Stomach smooth muscle (tissue), 2 donors: ENCODE results near the gene BDKRB2.

Experiments
- H3K27ac ChIP-seq: one replicate; pipeline ENCODE4 v1.7.0; 2013; ENCODE audit warnings: mild to moderate bottlenecking, low read length, inconsistent platforms
- H3K27me3 ChIP-seq, 2 donors: one replicate each; pipeline ENCODE4 v1.7.0; 2013; ENCODE audit warnings: low read length in 2 of 2; ENCODE audit not compliant: insufficient read depth in 2 of 2, control insufficient read depth in 1 of 2
- H3K36me3 ChIP-seq, 2 donors: one replicate each; pipeline ENCODE4 v1.7.0; 2013; ENCODE audit warnings: low read length in 2 of 2; ENCODE audit not compliant: control insufficient read depth in 2 of 2, insufficient read depth in 2 of 2
- H3K4me1 ChIP-seq: one replicate; pipeline ENCODE4 v1.7.0; 2013; ENCODE audit warnings: low read length; ENCODE audit not compliant: control insufficient read depth, insufficient read depth
- H3K4me3 ChIP-seq, 2 donors: one replicate each; pipeline ENCODE4 v1.7.0; 2013; ENCODE audit warnings: low read length in 2 of 2
- H3K9ac ChIP-seq, 2 donors: one replicate each; pipeline ENCODE4 v1.7.0; 2013; ENCODE audit warnings: low read length in 2 of 2, mild to moderate bottlenecking in 1 of 2
- H3K9me3 ChIP-seq, 2 donors: one replicate each; pipeline ENCODE4 v1.7.0; 2013; ENCODE audit warnings: low read length in 2 of 2; ENCODE audit not compliant: control insufficient read depth in 2 of 2
- donor health status: healthy.
- donor health status: Pancreatic carcinoma.

BDKRB2 gene

GRCh38 chr14:96202441-96203094 is 2.1 kb upstream of the BDKRB2 start:
- Histone ChIP-seq H3K9me3 (no peaks in the 10 kb centered on the region), H3K36me3 (no peaks in the 10 kb centered on the region), H3K27me3 (no peaks in the 10 kb centered on the region), H3K4me3 (no peak overlapping the region), H3K27ac (no peak overlapping the region), H3K4me1 (peaks cover 27% of the 10 kb centered on the region), H3K9ac (no peak overlapping the region)

DNA sequence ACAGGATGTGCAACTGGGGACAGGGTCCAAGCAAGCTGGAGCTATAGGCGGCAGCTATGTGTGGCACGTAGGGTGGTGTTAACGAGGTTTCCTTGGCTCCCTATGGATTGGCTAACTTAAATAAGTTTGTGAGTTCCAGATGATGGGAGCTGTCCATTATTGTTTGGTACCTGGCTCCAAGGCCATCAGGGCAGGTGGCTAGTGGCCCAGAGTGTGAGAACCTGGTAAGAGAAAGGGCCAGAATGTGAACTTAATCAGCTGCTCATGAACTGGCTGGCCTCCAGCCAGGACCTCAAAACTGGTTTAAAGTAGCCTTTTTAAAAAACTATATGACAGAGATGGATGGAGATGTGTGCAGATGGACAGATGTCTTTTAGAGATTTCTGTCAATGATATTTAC is 1.5 kb upstream of the BDKRB2 start:
- Histone ChIP-seq H3K27me3 (no peaks in the 10 kb centered on the region), H3K4me3 (no peak overlapping the region), H3K9me3 (no peaks in the 10 kb centered on the region), H3K36me3 (no peaks in the 10 kb centered on the region), H3K4me1 (peaks cover 27% of the 10 kb centered on the region), H3K27ac (no peak overlapping the region), H3K9ac (no peak overlapping the region)

- Histone ChIP-seq H3K27me3 (no peaks in the 10 kb centered on the region), H3K36me3 (no peaks in the 10 kb centered on the region), H3K4me1 (peaks cover 27% of the 10 kb centered on the region), H3K9me3 (no peaks in the 10 kb centered on the region), H3K4me3 (no peak overlapping the region), H3K9ac (peak overlapping the region in 1 of 2 donors; percentile 80), H3K27ac (peak overlapping the region; percentile 37)
Observed at GRCh38 chr14:96203635-96204034, 1.0 kb upstream of the BDKRB2 start.

DNA sequence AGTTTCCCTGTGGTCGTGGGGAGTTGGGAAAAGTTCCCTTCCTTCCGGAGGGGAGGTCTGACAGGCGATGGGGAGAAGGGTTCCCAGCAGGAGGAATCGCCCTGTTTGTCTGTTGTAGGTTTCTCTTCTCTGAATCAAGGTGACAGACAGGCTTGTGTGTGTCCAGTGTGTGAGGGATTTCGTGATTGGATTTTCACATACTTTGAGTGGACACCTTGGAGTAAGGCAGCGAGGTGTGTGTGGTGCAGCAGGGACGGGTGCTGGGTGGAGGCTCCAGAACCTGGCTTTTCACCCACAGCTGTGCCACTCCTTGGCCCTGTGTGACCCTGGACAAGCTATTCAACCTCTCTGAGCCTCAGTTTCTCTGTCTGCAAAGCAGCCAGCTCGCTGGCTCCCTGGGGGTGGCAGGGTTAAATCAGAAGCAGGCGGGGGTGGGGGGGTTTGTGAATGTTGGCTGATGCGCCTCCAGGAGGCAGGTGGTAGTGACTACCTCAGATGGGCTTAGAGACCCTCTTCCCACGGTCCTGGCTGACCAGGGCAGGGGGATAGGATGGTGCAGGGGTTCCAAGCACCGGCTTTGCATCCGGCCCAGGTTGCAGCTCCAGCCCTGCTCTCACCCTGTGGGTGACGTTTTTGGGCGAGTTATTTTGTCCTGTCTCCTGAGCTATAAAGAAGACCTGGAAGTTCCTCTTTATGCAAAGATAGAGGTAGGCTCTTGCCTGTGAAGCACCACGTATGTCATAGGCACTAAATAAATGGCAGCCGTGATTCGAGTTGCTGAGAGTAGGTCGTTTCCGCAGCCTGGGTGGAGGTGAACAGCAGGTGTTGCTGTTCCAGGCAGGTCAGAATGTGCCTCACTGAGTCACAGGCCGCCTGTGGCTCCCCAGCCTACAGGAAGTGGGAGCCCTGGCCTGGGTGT is 679 bp downstream of the BDKRB2 start:
- Histone ChIP-seq H3K27ac (peak overlapping the region; percentile 37), H3K4me3 (peak overlapping the region; percentile 71 to 76), H3K9ac (peak overlapping the region; percentile 60 to 70), H3K27me3 (no peaks in the 10 kb centered on the region), H3K4me1 (peaks cover 27% of the 10 kb centered on the region), H3K36me3 (no peaks in the 10 kb centered on the region), H3K9me3 (no peaks in the 10 kb centered on the region)

GRCh38 chr14:96205978-96206360 is 1.3 kb downstream of the BDKRB2 start:
- H3K27ac ChIP-seq: peak overlapping the region; percentile 37

DNA sequence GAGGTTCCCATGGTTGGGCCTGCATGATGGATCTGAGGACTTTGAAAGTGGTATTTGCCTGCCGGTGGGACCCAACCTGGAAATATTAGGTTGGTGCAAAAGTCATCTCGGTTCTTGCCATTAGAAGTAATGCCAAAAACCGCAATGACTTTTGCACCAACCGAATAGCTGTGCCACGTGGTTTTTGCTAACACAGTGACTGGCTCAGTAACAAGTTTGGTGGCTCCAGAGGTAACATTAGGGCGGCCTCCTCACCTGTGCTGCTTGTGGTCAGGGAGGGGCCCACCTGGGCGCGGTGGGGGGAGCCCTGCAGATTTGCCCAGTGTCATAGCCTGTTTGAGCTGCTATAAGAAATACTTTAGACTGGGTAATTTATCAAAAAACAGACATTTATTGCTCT is 1.8 kb downstream of the BDKRB2 start:
- peak overlapping the region in 1 of 2 donors; percentile 76 for H3K4me3 ChIP-seq
- no peaks in the 10 kb centered on the region for H3K36me3 ChIP-seq
- peaks cover 27% of the 10 kb centered on the region for H3K4me1 ChIP-seq
- no peaks in the 10 kb centered on the region for H3K27me3 ChIP-seq
- peaks cover 0 to 4% of the 10 kb centered on the region in 2 donors for H3K9me3 ChIP-seq
- H3K9ac ChIP-seq: no peak overlapping the region
- no peak overlapping the region for H3K27ac ChIP-seq

More at GRCh38 chr14:96205978-96206360, 1.3 kb downstream of the BDKRB2 start:
- Histone ChIP-seq H3K9ac (no peak overlapping the region), H3K27me3 (no peaks in the 10 kb centered on the region), H3K36me3 (no peaks in the 10 kb centered on the region), H3K9me3 (no peaks in the 10 kb centered on the region), H3K4me1 (peaks cover 27% of the 10 kb centered on the region), H3K4me3 (peak overlapping the region in 1 of 2 donors; percentile 76)

- Histone ChIP-seq H3K36me3 (no peaks in the 10 kb centered on the region), H3K4me1 (peaks cover 28% of the 10 kb centered on the region), H3K27me3 (no peaks in the 10 kb centered on the region), H3K9ac (no peak overlapping the region), H3K9me3 (peaks cover 3 to 13% of the 10 kb centered on the region in 2 donors), H3K27ac (no peak overlapping the region), H3K4me3 (no peak overlapping the region)
Observed at GRCh38 chr14:96207686-96208085, 3.0 kb downstream of the BDKRB2 start.

- no peaks in the 10 kb centered on the region for H3K36me3 ChIP-seq
- H3K4me3 ChIP-seq: no peak overlapping the region
- no peaks in the 10 kb centered on the region for H3K27me3 ChIP-seq
- peaks cover 29% of the 10 kb centered on the region for H3K4me1 ChIP-seq
- no peak overlapping the region for H3K27ac ChIP-seq
- no peak overlapping the region for H3K9ac ChIP-seq
- peaks cover 3 to 13% of the 10 kb centered on the region in 2 donors for H3K9me3 ChIP-seq
Observed at GRCh38 chr14:96208739-96209138, 4.1 kb downstream of the BDKRB2 start.

DNA sequence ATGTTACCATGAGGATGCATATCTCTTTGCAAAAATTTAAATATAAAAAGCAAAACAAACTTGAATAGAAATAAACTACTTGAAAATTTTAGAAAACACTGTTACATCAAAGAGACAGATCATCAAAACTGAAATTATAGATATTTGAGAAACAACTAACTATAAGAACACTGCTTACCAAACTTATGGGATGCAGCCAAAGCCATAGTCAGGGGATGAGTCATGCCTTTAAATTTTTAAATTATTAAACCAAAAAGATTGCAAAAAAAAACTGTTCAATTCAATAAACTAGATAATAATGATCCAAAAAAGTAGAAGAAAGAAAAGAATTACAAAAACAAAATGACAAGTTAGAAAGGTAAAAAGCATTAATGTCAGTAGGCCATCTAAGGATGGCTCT is 7.5 kb downstream of the BDKRB2 start:
- H3K27me3 ChIP-seq: no peaks in the 10 kb centered on the region
- H3K9me3 ChIP-seq: peaks cover 3 to 13% of the 10 kb centered on the region in 2 donors
- peaks cover 3% of the 10 kb centered on the region for H3K4me1 ChIP-seq
- H3K27ac ChIP-seq: no peak overlapping the region
- no peaks in the 10 kb centered on the region for H3K36me3 ChIP-seq
- H3K9ac ChIP-seq: no peak overlapping the region
- no peak overlapping the region for H3K4me3 ChIP-seq

DNA sequence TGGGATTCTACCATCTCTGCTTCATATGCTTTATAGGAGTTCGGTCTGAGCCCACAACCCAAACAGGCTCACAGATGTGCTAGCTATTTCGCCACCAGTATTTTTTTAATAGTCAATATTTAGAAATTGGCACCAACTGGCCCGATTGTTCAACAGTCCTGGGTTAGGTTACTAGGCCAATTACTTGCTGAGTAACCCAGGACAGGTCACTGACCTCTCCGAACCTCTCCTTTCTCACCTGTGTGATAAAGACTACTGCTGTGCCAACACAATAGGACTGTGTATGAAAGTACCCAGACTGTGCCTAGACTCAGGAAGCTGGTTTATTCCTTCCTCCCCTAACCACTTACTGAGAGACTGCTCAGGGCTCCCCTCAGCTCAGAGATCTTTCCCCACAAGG is 8.3 kb downstream of the BDKRB2 start:
- peaks cover 3% of the 10 kb centered on the region for H3K4me1 ChIP-seq
- H3K9ac ChIP-seq: no peak overlapping the region
- H3K36me3 ChIP-seq: no peaks in the 10 kb centered on the region
- no peak overlapping the region for H3K27ac ChIP-seq
- peaks cover 3 to 13% of the 10 kb centered on the region in 2 donors for H3K9me3 ChIP-seq
- no peak overlapping the region for H3K4me3 ChIP-seq
- no peaks in the 10 kb centered on the region for H3K27me3 ChIP-seq
